ENCODE measurements around the gene SETD3.
A peak's percentile ranks its signal among the peaks of the same experiment; 100 is the strongest.

SETD3 gene

DNA sequence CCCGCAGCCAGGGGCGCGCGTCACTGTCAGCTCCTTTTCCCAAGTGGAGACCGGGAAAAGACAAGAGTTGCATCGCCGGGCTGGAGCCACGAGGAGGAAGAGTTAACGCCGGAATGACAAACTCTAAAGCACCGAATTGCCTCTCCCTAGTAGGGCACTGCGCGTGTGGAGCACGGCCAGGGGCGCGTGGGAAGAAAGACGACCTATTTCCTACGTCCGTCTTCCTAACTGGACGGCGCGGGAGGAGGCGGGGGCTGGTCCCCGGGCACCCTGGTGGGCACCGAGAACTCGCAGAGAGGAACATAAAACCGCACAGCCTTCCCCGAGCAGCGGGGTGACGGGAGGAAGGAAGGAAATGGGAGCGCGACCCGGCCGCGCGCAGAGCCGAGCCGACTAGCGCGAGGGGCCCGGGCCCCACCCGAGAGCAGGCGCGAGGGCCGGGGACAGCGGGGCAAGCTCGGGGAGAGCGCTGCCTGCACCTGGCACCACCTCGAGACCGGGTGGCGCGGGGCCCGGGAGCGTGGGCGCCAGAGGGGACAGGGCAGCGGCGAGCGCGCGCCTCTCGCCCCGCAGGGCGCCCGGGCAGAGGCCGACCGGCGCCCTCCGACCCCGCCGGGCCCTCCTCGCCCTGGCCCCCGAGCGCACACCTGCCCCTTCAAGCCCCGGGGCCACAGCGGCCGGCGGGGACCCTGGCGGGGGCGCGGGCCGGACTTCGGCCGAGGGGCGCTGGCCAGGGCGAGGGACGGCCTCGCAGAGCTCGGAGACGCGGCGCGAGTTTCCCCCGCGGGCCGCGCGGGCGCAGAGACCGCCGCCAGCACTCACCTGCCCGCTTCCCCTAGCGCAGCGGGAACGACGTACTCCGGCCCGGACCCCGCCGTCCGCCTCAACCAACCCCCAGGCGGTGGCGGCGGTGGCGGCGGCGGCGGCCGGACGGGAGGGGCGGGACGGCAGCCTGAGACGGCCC is at the start of gene SETD3:
SETD3 (minus strand) TSS at position 954 of the 964 bp plus-strand sequence. CDS start 15,054 bp downstream, outside the sequence.
- DNase-seq = peak in 1 of 2 experiments; percentile 10

DNA sequence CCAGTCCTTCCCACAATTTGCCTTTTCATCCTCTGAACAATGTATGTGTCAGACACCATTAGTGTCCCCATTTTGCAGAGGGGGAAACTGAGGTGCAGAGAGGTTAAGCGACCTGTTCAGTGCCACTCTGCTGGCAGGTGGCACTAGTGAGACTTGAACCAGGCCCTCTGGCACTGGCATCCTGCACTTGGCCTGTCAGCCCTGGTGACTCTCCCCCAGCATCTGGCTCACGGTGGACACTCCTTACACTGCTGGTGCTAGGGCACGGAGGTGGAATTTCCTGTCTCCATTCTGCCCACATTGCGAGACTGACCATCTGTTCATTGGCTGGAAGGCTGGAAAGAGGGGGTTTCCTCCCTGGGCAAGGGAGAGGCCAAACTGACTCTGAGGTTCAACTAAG is 49.2 kb upstream of the SETD3 start:
- DNase-seq = no peak

DNA sequence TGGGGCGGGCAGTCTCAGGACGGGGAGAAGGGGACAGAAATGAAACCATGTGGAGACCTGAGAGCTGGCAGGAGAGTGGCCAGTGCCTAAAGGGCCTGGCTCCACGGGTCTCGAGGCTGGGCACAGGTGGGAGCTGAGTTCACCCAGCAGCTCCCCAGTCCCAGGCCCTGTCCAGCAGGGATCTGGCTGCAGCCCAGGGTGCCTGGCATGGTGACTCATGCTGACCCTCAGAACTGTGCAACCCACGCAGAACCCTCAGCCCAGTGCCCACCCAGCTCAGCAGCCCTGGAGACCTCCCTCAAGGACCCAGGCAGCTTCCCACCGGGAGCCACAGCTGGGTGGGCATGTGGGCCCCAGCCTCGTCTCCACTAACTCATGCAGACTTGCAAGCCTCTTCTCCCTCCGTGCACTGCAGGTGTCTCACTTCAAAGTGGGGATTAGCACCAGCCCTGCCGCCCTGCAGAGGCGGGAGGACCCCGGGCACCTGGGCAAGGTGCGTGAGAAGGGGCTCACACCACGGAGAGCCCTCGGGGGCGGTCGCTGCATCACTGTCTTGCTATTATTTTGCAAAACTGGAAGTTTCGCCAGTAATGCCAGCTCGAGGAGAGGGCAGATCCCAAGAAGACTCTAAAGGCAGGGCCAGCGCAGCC is 46.9 kb upstream of the SETD3 start:
- DNase-seq = no peak

DNA sequence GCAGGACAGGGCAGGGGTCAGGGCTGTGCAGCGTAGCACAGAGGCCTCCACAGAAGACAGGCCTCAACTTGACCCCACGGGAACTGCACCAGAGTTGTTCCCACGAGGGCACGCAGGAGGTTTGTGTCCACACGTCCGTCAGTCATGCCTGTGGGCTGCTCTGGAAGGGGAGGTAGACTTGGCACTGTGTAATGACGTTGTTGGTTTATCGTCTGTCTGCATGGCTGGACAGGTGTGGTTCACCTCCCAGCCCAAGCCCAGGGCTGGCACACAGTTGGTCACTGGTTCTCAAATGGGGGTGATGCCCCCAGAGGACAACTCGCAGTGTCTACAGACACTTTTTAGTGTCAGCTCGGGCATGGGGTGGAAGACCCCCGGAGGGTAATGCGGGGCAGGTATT is 46.4 kb upstream of the SETD3 start:
- no peak for DNase-seq

DNA sequence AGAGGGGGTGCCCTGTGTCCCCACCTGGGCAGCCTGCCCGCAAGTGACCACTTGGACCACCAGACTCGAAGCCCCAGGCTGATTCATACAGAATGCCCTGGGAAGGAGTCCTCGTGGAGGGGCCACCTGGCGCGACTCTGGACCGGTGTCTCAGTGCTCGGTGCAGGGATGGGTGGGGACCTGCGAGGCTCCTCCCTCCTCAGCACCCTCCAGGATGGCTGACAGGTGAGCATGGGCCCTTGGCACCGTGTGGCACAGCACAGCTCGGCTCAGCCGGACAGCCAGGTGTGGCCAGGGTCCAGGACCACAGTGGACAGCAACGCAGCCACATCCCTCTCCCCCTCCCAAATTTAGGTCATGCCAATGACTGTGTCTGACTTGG is 45.0 kb upstream of the SETD3 start:
- no peak for DNase-seq

DNA sequence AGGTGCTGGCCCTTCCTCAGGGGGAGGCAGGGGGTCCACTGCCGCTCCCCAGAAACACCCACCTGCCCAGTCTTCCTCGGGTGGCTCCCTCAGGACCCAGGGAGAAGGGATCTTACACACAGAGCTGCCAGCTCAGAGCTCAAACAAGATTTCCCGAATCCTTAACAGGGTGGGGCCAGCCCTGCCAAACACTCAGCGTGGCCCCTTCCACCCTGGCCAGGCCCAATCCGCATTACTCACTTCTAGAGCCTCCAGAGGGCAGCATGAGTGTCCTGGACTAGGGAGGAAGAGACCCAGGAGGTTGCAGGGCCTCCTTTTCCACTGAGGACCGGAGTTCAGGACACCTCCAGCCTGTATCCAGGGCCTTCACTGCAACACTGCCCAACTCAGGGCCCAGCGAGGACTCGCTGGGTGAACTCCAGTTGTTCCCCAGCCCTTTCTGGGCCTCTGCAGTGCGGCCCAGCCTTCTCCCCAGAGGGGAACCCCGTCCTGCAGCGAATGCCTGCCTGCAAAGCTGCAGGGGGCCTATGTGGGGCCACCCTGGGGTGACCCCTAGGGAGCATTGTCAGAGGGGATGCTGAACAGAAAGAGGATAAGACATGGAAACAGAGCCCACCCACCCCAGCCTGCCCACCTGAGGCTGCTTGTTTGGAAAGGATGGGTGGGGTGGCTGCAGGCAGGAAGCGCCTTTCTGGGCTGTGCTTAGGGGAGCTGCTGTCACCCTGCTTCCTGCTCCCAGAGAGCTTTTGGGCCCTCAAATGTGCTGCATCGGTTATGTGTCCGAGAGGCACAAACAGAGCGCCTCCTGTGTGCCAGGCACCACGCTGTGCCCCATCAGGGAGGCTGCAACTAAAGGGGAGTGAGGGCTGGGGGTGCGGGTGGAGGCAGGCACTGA is 44.4 kb upstream of the SETD3 start:
- DNase-seq = no peak

DNA sequence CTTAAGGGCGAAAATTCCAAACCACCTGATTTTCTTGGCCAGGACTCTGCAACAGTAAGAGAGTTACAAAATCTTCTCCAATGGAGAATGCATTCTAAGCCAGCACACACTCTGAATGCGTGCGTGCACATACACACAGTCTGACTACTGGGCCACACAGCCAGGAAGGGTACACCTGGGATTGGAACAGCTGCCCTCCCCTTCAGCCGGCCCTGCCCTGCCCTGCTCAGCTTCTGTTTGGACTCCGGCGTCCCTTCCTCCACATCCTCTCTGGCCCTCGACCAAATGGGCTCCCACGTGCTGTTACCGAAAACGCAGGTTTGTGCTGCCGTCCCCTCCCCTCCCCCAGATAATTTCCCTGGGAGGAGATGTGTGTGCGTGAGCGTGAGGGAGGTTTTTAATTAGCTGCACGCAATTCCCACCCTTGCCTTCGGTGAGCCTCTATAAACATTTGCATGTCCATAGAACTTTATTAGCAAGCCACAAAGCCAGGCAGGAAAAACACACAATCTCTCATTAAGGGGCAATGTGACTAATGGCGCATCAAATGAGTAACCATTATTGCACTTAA is 43.5 kb upstream of the SETD3 start:
- no peak for DNase-seq

DNA sequence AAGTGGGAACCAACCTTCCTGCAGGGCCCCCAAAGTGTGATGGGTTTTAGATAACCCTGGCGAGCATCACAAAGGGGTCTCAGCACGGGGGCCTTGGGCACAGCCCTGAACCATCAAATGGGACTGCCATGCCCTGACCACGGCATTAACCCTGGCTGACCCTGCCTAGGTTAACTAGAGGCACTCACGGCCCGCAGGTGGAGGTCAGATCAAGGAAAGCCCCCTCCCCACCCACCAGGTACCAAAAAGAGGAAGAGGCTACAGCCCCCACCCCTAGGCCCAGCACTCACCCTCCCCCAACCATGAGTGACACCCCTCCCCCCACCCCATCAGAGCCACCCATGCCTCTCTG is 43.0 kb upstream of the SETD3 start:
- no peak for DNase-seq

DNA sequence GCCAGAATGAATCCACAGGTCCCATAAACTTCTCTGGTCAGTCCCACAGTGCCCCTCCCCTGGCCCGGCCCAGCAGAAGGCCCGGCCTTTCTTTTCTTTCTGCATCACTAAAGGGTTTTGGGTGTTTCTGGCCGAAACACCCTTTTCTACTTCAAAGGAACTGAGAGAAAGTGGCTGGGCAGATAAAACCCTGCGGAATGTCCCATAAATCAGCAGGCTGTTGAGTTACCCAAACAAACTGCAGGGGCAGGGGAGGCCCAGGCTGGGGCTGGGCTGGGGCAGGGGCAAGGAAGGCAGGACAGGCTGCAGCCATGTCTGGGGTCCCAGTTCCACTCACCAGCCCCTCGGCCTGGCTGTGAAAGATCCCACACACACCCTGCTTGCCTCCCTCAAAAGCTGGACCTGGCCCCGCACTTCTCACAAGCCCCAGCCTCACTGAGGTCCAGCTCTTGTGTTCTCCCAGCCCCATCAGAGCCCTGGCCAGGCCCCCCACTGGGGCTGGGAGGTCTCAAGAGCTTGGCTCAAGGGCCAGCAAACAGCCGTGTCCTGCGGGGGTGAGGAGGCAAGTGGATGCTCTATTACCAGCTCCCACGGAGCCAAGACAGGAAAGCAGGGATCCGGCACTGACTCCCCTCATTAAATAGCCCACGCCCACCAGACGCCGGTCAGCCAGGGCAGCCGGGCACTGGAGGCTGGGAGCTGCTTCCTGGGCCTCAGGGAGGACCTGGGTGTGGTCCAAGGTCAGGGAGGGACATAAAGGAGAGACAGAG is 42.5 kb upstream of the SETD3 start:
- no peak for DNase-seq

DNA sequence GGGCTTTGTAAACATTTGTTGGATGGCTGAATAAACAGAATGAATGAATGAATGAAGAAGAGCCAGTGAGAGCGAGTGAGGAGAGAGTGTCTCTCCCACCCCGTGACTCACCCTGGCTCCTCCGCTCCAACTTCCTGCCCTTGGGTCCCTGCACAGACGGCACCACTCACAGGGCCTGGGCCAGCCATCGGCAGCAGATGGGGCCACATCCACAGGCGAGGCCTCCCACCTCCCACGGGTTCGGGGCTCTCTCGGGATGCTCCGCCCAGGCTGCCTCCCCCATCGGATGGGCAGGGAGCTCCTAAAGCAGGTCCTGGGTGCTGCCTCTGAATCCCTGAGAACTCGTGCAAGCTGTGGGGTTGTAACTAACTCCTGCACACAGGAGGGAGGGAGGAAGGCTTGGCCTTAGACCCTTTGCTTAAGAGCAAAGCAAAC is 41.8 kb upstream of the SETD3 start:
- DNase-seq = no peak

DNA sequence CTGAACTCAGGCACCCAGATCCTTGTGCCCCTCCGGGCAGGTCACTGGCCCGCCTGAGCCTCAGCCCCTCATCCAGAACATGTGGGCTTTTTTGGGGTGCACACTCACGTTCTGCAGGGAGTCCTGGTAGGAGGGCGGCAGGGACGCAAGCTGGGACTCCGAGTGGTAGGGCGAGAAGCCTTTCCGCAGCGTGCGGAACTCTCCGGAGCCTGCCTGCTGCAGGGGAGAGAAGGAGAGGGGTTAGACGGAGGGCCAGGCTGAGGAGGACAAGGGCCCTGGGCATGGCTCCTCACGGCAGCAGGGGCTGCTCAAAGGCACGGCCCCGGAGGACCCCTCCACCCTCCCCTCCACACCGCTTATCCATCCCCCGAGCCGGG is 41.4 kb upstream of the SETD3 start:
- DNase-seq = no peak

DNA sequence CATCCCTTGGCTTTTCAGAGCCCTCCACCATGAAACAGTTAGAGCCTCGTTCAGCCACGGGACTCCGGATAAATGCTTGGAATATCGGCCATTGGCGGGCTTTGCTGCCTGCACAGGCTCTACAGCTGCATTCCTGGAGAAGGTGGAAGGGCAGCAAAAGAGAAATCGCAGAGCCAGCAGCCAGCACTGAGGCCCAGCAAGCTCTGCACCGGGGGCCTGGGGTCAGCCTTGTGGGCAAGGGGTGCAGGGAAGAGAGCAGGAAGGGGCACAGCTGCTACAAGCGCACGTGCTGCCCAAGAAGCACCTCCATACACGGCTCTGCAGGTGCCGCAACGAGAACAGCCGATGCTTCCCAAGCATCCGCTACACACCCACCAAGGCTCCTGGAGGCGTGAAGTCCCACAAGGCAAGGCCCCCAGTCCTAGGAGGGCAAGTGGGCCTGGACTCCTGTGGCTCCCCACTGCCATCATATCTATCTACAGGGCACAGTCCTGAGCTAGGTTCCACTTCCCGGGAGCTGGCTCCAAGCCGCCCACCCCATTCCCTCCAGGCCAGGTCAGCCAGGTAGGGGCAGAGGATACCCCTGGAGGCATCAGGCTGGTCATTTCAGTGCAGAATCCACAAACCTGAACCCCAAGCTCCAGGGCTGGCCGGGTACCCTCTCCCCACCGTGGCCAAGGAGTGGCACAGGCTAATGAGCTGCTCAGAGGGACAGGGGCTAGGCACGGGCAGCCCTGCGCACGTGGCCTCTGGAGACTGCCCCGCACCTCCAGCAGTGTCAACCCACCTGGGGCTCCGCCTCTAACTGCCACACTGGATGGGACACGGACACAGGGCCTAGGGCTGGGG is 40.7 kb upstream of the SETD3 start:
- DNase-seq = no peak

DNA sequence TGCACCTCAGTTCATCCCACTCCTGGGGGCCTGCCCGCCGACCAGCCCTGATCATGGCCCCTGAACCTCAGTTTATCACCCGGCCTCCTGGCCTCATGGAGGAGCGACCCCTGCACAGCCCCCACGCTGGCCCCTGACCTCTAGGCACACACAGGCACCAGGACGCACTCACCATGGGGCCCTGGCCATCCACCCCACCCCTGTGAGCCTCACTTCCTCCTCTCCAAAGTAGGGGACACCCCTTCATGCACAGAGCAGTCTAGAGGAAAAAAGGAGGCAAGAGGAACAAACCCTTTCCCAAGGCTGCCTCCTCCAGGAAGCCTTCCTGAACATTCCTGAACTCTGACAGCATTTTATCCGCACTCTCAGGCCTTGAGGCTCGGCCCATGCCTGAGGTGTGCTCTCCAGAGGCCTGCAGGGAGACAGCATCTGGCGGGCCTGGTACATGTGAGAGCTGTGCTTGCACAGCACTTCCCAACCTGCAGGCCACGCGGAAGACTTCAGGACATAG is 40.0 kb upstream of the SETD3 start:
- no peak for DNase-seq

DNA sequence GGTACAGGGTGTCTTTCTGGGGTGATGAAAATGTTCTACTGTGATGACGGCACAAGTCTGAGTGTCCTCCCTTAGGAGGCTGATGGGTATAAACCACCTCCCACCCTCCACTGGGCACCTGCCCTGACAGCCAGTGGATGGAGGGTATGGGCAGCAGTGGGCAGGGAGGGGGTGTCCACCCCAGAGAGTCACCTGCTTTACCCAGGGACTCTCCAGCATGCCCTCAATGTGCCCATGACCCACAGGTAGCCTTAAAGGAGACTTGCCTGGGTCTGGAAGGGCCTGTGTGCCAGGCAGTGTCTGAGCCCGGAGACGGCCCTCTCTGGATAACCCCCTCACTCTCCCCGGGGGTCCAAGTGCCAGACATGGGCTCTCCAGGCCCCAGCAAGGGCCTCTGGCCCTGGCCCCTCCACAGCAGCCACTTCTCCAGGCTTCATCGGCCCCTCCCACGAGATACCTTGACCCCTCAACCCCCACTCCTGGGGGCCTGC is 39.3 kb upstream of the SETD3 start:
- DNase-seq = no peak

DNA sequence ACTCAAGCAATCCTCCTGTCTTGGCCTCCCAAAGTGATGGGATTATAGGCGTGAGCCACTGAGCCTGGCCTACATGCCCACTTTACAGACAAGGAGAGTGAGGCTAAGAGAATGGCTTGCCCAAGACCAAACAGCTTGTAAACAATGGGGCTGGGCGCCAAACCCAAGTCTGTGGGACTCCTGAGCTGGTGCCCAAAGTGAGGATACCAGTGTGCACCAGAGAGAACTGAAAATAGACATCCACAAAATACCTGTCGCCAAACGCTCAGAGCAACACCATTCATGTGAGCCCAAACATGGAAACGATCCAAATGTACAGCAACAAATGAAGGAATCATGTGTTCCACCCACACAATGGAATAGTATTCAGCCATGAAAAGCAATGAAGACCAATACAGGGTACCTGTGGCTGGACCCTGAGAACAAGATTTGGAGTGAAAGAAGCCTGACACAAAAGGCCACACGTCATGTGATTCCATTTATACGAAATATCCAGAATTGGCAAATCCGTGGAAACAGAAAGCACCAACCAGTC is 38.8 kb upstream of the SETD3 start:
- no peak for DNase-seq

DNA sequence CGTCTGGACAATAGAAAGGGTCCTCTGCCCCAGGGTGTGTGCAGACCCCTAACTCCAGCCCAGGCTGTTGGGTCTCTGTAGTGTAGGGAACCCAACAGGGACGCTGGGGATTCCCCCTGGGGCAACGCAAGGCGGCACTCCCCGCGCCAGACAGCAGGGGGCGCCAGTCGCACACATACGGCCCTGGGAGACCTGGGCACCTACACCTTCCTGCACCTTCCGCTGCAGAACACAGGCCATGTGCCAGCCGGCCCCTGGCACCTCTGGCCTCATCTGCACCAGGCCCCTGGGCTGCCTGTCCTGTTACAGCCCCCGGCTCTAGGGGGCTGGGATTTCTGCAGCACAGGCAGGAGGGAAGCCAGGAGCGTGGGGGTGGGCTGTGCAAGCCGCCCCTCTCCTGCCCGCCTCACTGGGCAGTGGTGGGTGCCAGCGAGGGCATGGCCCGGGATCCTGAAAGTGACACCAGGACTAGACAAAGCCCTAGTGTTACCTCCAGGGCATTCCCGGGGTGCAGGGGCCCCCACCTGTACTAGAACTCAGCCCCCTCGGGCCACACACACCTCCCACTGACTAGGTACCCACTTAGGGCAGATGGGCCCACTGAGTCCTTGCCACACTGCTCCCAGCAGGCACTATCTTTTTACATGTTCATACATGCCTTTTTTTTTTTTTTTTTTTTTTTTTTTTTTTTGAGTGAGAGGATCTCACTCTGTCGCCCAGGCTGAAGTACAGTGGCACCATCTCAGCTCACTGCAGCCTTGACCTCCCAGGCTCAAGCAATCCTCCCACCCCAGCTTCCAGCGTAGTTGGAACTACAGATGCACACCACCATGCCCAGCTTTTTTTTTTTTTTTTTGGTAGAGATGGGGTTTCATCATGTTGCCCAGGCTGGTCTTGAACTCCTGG is 38.0 kb upstream of the SETD3 start:
- DNase-seq = peak; percentile 78 to 79

DNA sequence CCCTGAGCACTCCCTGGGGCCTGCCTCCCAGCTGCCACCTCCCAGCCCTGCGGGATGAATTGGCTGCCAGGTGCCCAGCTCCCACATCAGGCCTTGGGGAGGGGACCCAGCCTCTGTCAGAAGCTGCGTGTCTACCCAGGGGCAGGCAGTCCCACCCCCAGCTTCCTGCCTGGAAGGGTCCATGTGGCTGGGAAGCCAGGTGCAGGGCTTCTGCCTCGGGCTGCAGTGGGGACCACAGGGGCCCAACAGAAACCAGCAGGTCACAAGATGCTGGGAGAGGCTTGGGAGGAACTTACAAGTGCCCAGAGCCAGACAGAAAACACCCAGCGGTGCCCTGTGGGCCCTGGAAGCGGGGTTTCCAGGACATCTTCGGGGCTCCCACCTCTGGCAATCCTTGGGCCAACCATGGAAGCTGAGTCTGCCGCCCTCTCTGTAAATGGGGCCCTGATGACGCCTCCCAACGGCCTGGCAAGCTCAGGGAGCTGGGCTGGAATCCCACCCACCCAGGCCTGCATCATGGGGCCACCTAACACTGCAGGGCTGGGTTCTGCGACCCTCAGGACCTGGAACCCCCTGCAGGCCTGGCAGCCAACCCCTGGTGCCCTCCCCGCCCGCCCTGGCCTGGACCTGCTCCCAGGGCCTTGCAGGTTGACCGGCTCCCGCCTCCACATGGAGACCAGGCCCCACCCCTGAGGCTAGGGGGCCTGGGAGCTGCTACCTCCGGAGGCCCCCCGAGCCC is 37.2 kb upstream of the SETD3 start:
- DNase-seq = no peak

DNA sequence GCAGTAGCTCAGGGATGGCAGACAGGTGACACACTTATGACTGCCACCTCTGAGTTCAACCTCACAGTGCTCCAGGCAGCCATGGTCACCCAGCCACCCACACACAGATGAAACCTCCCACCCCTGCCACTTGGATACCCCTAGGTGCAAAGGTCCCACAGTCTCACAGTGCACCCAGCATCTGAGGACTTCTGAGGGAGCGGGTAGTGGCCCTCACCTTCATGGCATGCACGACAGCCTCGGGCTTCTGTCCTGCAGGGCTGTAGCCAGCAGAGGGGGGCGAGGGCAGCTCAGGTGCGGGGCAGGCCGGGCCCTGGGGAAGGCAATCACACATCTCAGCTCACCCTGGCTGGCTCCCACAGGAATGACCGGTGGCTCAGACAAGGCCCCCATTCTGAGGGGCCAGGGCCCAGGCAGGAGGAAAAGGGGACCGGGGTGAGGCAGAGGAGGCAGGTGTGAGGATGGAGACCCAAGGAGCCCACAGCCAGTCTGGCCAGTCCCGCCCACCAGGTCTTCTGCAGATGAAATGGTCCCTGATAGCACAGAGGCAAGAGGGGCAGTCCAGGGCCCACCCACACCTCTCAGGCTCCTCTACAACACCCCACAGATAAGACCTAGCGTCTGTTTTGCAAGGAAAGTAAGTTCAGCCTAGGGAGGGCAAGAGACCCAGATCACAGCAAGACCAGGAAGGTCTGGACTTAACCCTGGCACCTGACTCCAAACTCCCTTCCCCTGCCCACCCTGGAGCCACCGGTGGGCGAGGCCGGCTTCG is 36.4 kb upstream of the SETD3 start:
- DNase-seq = no peak

All from activated CD4-positive, alpha-beta T cell treated with anti-CD3 and anti-CD28 coated beads, Interleukin-2, amount 50 U/mL, for 4 hours (primary cell).